ENCODE results near the gene ZNF24.

DNA sequence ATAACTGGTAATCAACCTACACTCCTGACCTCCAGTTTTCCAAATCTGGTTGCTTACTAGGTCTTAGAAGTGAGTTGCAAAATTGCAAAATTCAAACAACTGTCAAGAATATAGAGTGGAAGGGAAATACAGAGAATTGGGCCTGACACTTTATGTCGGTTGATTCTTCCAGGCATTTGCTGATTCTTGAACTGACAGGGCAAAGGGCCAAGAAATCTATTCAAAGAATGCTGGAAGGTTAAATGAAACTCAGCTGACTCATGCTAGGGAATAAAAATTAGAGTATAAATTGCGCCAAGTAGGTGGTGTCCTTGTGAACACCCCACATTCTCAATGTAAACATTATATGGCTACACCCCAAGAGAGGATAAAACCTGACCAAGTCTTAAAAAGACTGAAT is 32.7 kb downstream of the ZNF24 start:
- TF ChIP-seq, protein P1, sequence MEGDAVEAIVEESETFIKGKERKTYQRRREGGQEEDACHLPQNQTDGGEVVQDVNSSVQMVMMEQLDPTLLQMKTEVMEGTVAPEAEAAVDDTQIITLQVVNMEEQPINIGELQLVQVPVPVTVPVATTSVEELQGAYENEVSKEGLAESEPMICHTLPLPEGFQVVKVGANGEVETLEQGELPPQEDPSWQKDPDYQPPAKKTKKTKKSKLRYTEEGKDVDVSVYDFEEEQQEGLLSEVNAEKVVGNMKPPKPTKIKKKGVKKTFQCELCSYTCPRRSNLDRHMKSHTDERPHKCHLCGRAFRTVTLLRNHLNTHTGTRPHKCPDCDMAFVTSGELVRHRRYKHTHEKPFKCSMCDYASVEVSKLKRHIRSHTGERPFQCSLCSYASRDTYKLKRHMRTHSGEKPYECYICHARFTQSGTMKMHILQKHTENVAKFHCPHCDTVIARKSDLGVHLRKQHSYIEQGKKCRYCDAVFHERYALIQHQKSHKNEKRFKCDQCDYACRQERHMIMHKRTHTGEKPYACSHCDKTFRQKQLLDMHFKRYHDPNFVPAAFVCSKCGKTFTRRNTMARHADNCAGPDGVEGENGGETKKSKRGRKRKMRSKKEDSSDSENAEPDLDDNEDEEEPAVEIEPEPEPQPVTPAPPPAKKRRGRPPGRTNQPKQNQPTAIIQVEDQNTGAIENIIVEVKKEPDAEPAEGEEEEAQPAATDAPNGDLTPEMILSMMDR (IDR thresholded peaks at IDR 0.05 in 4 of 5, conservative IDR thresholded peaks at IDR 0.05 in 1 of 5) = no peak
- no peak for TF ChIP-seq POLR2A (IDR thresholded peaks at IDR 0.05)
